Esophagus muscularis mucosa (tissue), 3 donors: ENCODE results near the gene HS3ST4.

Experiments
- POLR2A ChIP-seq: fragments of 450-650 bp; IDR thresholded peaks from one replicate; pipeline ENCODE4 v1.6.1; 2017; ENCODE audit warnings: antibody characterized with exemption, moderate library complexity, mild to moderate bottlenecking, low read depth
- POLR2AphosphoS5 ChIP-seq, 2 donors: sonication (generic); formaldehyde crosslinking; IDR thresholded peaks; one replicate each; pipeline ENCODE4 v1.6.1; 2017; ENCODE audit warnings: antibody characterized with exemption in 2 of 2
- TF ChIP-seq, protein P1 (sequence below), 3 experiments: fragments of 200-600 bp in 2 of 3; fragments of 450-650 bp in 1 of 3; sonication (generic) in 2 of 3; IDR thresholded peaks; one replicate each; pipeline ENCODE4 v1.5.1; 2017 to 2019; ENCODE audit warnings: antibody characterized with exemption in 3 of 3, mild to moderate bottlenecking in 2 of 3, moderate library complexity in 1 of 3

GRCh38 chr16:25771812-25772568 is 80.2 kb downstream of the HS3ST4 start:
- TF ChIP-seq, protein P1, sequence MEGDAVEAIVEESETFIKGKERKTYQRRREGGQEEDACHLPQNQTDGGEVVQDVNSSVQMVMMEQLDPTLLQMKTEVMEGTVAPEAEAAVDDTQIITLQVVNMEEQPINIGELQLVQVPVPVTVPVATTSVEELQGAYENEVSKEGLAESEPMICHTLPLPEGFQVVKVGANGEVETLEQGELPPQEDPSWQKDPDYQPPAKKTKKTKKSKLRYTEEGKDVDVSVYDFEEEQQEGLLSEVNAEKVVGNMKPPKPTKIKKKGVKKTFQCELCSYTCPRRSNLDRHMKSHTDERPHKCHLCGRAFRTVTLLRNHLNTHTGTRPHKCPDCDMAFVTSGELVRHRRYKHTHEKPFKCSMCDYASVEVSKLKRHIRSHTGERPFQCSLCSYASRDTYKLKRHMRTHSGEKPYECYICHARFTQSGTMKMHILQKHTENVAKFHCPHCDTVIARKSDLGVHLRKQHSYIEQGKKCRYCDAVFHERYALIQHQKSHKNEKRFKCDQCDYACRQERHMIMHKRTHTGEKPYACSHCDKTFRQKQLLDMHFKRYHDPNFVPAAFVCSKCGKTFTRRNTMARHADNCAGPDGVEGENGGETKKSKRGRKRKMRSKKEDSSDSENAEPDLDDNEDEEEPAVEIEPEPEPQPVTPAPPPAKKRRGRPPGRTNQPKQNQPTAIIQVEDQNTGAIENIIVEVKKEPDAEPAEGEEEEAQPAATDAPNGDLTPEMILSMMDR (IDR thresholded peaks at IDR 0.05): no peak
- no peak for TF ChIP-seq POLR2A
- no peak for TF ChIP-seq POLR2AphosphoS5 (IDR thresholded peaks at IDR 0.05)
